Subcutaneous abdominal adipose tissue (tissue), 5 donors: ENCODE data around the gene IPO13.

Source experiments
- H3K27ac ChIP-seq: one replicate; pipeline ENCODE4 v1.7.0; 2013; ENCODE audit warnings: low read depth, mild to moderate bottlenecking, inconsistent platforms, low read length, moderate library complexity
- H3K27me3 ChIP-seq, 5 donors: one replicate each; pipeline ENCODE4 v1.7.0; 2013; ENCODE audit warnings: low read length in 5 of 5, inconsistent platforms in 1 of 5; ENCODE audit not compliant: control insufficient read depth in 5 of 5, insufficient read depth in 4 of 5
- H3K36me3 ChIP-seq, 5 donors: one replicate each; pipeline ENCODE4 v1.7.0; 2013; ENCODE audit warnings: low read length in 5 of 5; ENCODE audit not compliant: control insufficient read depth in 5 of 5, insufficient read depth in 5 of 5
- H3K4me1 ChIP-seq, 5 donors: one replicate each; pipeline ENCODE4 v1.7.0; 2013; ENCODE audit warnings: low read length in 5 of 5, mild to moderate bottlenecking in 3 of 5, moderate library complexity in 1 of 5; ENCODE audit not compliant: control insufficient read depth in 5 of 5, insufficient read depth in 5 of 5
- H3K4me3 ChIP-seq, 5 donors: one replicate each; pipeline ENCODE4 v1.7.0; 2013; ENCODE audit warnings: low read length in 5 of 5, low read depth in 1 of 5
- H3K9ac ChIP-seq, 5 donors: one replicate each; pipeline ENCODE4 v1.7.0; 2013; ENCODE audit warnings: low read length in 5 of 5, mild to moderate bottlenecking in 4 of 5, moderate library complexity in 3 of 5
- H3K9me3 ChIP-seq, 5 donors: one replicate each; pipeline ENCODE4 v1.7.0; 2013; ENCODE audit warnings: low read length in 5 of 5; ENCODE audit not compliant: control insufficient read depth in 5 of 5
- donor health status: healthy.
- donor health status: healthy.
- donor health status: healthy.
- donor health status: healthy.
- donor health status: healthy.

The IPO13 gene

DNA sequence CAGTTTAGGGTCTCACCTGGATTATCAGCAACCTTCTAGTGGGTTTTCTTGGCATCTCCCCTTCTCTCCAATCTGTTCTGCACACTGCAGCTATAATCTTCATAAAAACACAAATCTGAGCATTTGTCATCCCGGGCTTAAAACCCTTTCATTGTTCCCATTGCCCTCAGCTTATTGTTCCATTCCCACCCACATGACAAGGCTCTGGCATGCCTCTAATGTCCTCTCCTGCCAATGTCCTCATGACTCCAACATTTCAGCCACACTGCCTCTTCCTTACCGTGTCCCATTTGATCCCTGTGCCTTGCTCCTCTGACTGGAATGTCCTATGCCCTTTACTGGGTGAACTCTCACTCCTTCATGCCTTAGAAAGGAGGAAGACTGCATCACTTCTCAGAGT lies 15.6 kb downstream of the IPO13 start:
- H3K4me3 ChIP-seq: no peak overlapping the region
- H3K4me1 ChIP-seq: no peaks in the 10 kb centered on the region
- no peaks in the 10 kb centered on the region for H3K9me3 ChIP-seq
- H3K27ac ChIP-seq: no peak overlapping the region
- peaks cover 0 to 94% (median 78%) of the 10 kb centered on the region in 5 donors for H3K36me3 ChIP-seq
- H3K9ac ChIP-seq: no peak overlapping the region
- H3K27me3 ChIP-seq: no peaks in the 10 kb centered on the region

- no peak overlapping the region for H3K27ac ChIP-seq
- peaks cover 0 to 93% (median 76%) of the 10 kb centered on the region in 5 donors for H3K36me3 ChIP-seq
- no peaks in the 10 kb centered on the region for H3K4me1 ChIP-seq
Observed at GRCh38 chr1:43963006-43963405, 16.3 kb downstream of the IPO13 start.

GRCh38 chr1:43963890-43964289 lies 17.1 kb downstream of the IPO13 start:
- H3K4me3 ChIP-seq: no peak overlapping the region

More at GRCh38 chr1:43963006-43963405, 16.3 kb downstream of the IPO13 start:
- no peaks in the 10 kb centered on the region for H3K27me3 ChIP-seq
- H3K9ac ChIP-seq: no peak overlapping the region
- H3K4me3 ChIP-seq: no peak overlapping the region
- H3K9me3 ChIP-seq: no peaks in the 10 kb centered on the region

GRCh38 chr1:43965316-43965715 lies 18.6 kb downstream of the IPO13 start:
- H3K27me3 ChIP-seq: no peaks in the 10 kb centered on the region
- H3K9me3 ChIP-seq: no peaks in the 10 kb centered on the region
- peaks cover under 1 to 9% (median 9%) of the 10 kb centered on the region in 5 donors for H3K4me1 ChIP-seq
- no peak overlapping the region for H3K9ac ChIP-seq
- H3K4me3 ChIP-seq: no peak overlapping the region
- no peak overlapping the region for H3K27ac ChIP-seq
- peaks cover 0 to 70% (median 54%) of the 10 kb centered on the region in 5 donors for H3K36me3 ChIP-seq

More at GRCh38 chr1:43963890-43964289, 17.1 kb downstream of the IPO13 start:
- Histone ChIP-seq H3K36me3 (peaks cover 0 to 85% (median 67%) of the 10 kb centered on the region in 5 donors), H3K27me3 (no peaks in the 10 kb centered on the region), H3K4me1 (no peaks in the 10 kb centered on the region), H3K9me3 (no peaks in the 10 kb centered on the region), H3K9ac (no peak overlapping the region), H3K27ac (no peak overlapping the region)

- Histone ChIP-seq H3K9me3 (no peaks in the 10 kb centered on the region), H3K27ac (no peak overlapping the region), H3K4me3 (no peak overlapping the region), H3K27me3 (no peaks in the 10 kb centered on the region), H3K9ac (no peak overlapping the region), H3K4me1 (peaks cover 2 to 20% (median 16%) of the 10 kb centered on the region in 5 donors), H3K36me3 (peaks cover 0 to 56% (median 31%) of the 10 kb centered on the region in 5 donors)
Observed at GRCh38 chr1:43968348-43968948, 21.7 kb downstream of the IPO13 start.

GRCh38 chr1:43969416-43969745 lies 22.6 kb downstream of the IPO13 start:
- H3K4me1 ChIP-seq: peaks cover 4 to 26% (median 23%) of the 10 kb centered on the region in 5 donors
- H3K9me3 ChIP-seq: no peaks in the 10 kb centered on the region
- H3K27me3 ChIP-seq: no peaks in the 10 kb centered on the region
- H3K4me3 ChIP-seq: peak overlapping the region in 4 of 5 donors; percentile 33 to 97 (median 37)
- H3K36me3 ChIP-seq: peaks cover 0 to 50% (median 24%) of the 10 kb centered on the region in 5 donors
- H3K9ac ChIP-seq: no peak overlapping the region
- H3K27ac ChIP-seq: no peak overlapping the region

DNA sequence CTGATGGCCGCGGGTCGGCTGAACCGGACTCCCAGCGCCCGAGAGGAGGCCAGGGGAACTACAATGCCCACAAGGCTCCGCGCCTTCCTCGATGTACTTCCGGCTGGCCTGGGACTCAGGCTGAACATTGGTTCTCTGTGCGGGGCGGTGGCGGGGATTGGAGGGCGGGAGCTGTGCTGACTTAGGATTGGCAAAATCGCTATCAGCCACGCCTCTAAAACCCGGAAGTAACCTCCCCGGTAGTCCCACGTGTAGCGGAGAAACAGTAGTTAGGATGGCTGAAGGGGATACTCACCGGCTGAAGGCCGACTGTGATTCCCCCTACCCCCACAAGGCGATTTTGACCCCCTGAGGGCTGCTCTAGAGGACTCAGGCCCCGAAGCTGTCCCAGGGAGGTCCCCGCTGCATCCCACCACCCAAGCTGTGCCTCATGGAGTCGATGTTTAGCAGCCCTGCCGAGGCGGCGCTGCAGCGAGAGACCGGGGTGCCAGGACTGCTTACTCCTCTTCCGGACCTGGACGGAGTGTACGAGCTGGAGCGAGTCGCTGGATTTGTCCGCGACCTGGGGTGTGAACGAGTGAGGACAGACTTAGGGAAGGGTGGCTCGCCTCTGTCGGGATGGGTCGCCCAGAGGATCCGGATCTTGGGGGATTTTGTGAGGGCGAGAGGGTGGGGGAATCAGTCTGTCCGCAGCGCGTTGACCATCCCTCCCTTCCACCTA lies 23.2 kb downstream of the IPO13 start, which contains the start of gene DPH2:
Gene DPH2 (plus strand): TSS at position 265 of the 721 bp plus-strand sequence. CDS start 166 bp downstream, at position 431.
- peak within 1 kb of the TSS; percentile 84 to 97 (median 94) for H3K4me3 ChIP-seq
- H3K9ac ChIP-seq: peak within 1 kb of the TSS; percentile 29 to 91 (median 82)
- H3K36me3 ChIP-seq: peaks cover 0 to 45% (median 24%) of the 10 kb centered on the region in 5 donors
- H3K27ac ChIP-seq: peak within 1 kb of the TSS; percentile 54
- H3K9me3 ChIP-seq: no peaks in the 10 kb centered on the region
- H3K27me3 ChIP-seq: no peaks in the 10 kb centered on the region
- peaks cover 4 to 27% (median 25%) of the 10 kb centered on the region in 5 donors for H3K4me1 ChIP-seq

- H3K36me3 ChIP-seq: peaks cover 0 to 41% (median 24%) of the 10 kb centered on the region in 5 donors
- no peaks in the 10 kb centered on the region for H3K9me3 ChIP-seq
- H3K27ac ChIP-seq: no peak overlapping the region
- H3K27me3 ChIP-seq: no peaks in the 10 kb centered on the region
- H3K9ac ChIP-seq: peak overlapping the region; percentile 29 to 91 (median 82)
- H3K4me3 ChIP-seq: peak overlapping the region; percentile 84 to 97 (median 94)
- H3K4me1 ChIP-seq: peaks cover 4 to 32% (median 29%) of the 10 kb centered on the region in 5 donors
Observed at GRCh38 chr1:43970502-43970901, 23.8 kb downstream of the IPO13 start.

GRCh38 chr1:43970911-43971310 lies 24.2 kb downstream of the IPO13 start:
- Histone ChIP-seq H3K36me3 (peaks cover 0 to 37% (median 23%) of the 10 kb centered on the region in 5 donors), H3K9ac (no peak overlapping the region), H3K4me1 (peaks cover 6 to 36% (median 33%) of the 10 kb centered on the region in 5 donors), H3K27me3 (no peaks in the 10 kb centered on the region), H3K4me3 (peak overlapping the region in 4 of 5 donors; percentile 84 to 97 (median 95)), H3K9me3 (no peaks in the 10 kb centered on the region), H3K27ac (no peak overlapping the region)
